Thyroid gland (tissue), 4 donors: ENCODE results near the gene CEP152.

Experiments
- CTCF ChIP-seq, 6 experiments: fragments of 200-600 bp in 3 of 6; fragments of 450-650 bp in 3 of 6; sonication (generic) in 3 of 6; IDR thresholded peaks; one replicate each; pipeline ENCODE4 v1.5.1; 2016 to 2019; ENCODE audit warnings: antibody characterized with exemption in 6 of 6, mild to moderate bottlenecking in 2 of 6, inconsistent platforms in 1 of 6, moderate library complexity in 1 of 6
- POLR2A ChIP-seq, 2 donors: fragments of 450-650 bp; IDR thresholded peaks; one replicate each; pipeline ENCODE4 v1.6.1; 2017; ENCODE audit warnings: antibody characterized with exemption in 2 of 2, mild to moderate bottlenecking in 2 of 2, moderate library complexity in 1 of 2

GRCh38 chr15:48775546-48775945 is 35.3 kb downstream of the CEP152 start:
- no peak for TF ChIP-seq CTCF (IDR thresholded peaks at IDR 0.05)
- no peak for TF ChIP-seq POLR2A (IDR thresholded peaks at IDR 0.05)
